K562 (cell line): ENCODE measurements around the gene KRT82.

ENCODE experiments used
- CEBPB ChIP-seq: fragments of 450-650 bp; IDR thresholded peaks from 2 replicates; pipeline ENCODE4 v1.6.1; 2016; ENCODE audit warnings: missing genetic modification characterization, missing compliant biosample characterization
- ELK1 ChIP-seq: sonication (generic); formaldehyde crosslinking; IDR thresholded peaks from 2 replicates; pipeline ENCODE4 v1.8.1; 2022; ENCODE audit warnings: missing genetic modification reagents
- KDM4B ChIP-seq, 2 experiments: fragments of 450-650 bp in 1 of 2; sonication (generic) in 1 of 2; IDR thresholded peaks; 2 replicates each; pipeline ENCODE4 v1.6.1; 2016 to 2017; ENCODE audit warnings: borderline replicate concordance in 2 of 2, antibody characterized with exemption in 1 of 2, low read depth in 1 of 2, mild to moderate bottlenecking in 1 of 2
- KDM5B ChIP-seq: fragments of 200-600 bp; sonication (generic); IDR thresholded peaks from 2 replicates; pipeline ENCODE4 v1.6.1; 2012; ENCODE audit warnings: low read depth, mild to moderate bottlenecking, moderate library complexity, low read length, control low read depth, inconsistent platforms; ENCODE audit not compliant: insufficient replicate concordance
- MAZ ChIP-seq, 2 experiments: fragments of 450-650 bp in 1 of 2; sonication (generic) in 1 of 2; formaldehyde crosslinking; IDR thresholded peaks in 1 of 2; conservative IDR thresholded peaks in 1 of 2; 2 replicates each; pipeline versions ENCODE4 v1.4.0 to v1.5.0; 2020; ENCODE audit warnings: mild to moderate bottlenecking in 1 of 2, missing genetic modification reagents in 1 of 2
- RERE ChIP-seq: sonication (generic); formaldehyde crosslinking; IDR thresholded peaks from 2 replicates; pipeline ENCODE4 v1.8.0; 2023; ENCODE audit warnings: missing genetic modification reagents, mild to moderate bottlenecking, borderline replicate concordance
- TFAM ChIP-seq: fragments of 250-450 bp; sonication (Bioruptor Pico); conservative IDR thresholded peaks from 2 replicates; pipeline ENCODE4 v1.5.0; 2021; ENCODE audit warnings: mild to moderate bottlenecking, moderate library complexity
- ZBTB7A ChIP-seq: IDR thresholded peaks from 2 replicates; pipeline ENCODE4 v1.6.1; 2011; ENCODE audit warnings: low read depth, mild to moderate bottlenecking, low read length, moderate library complexity, borderline replicate concordance; ENCODE audit not compliant: control insufficient read depth
- ZNF253 ChIP-seq: fragments of 250-450 bp; sonication (Bioruptor Pico); conservative IDR thresholded peaks from 2 replicates; pipeline ENCODE4 v1.6.1; 2021; ENCODE audit warnings: mild to moderate bottlenecking
- ZNF395 ChIP-seq: fragments of 200-800 bp; sonication (Bioruptor generic); IDR thresholded peaks from 2 replicates; pipeline ENCODE4 v1.6.1; 2017; ENCODE audit warnings: missing genetic modification characterization, missing compliant biosample characterization
- TF ChIP-seq, protein P1 (sequence below), 3 experiments: IDR thresholded peaks in 2 of 3; conservative IDR thresholded peaks in 1 of 3; 2 replicates each; pipeline ENCODE4 v1.5.1; 2011 to 2012; ENCODE audit warnings: low read length in 3 of 3, mild to moderate bottlenecking in 3 of 3, control low read depth in 2 of 3, improper control_type of control experiment in 1 of 3, inconsistent platforms in 1 of 3, low read depth in 1 of 3, mixed read lengths in 1 of 3, moderate library complexity in 1 of 3; ENCODE audit not compliant: insufficient read depth in 2 of 3
- TF ChIP-seq, protein P2 (sequence below): fragments of 450-650 bp; IDR thresholded peaks from 2 replicates; pipeline ENCODE4 v1.7.1; 2018; ENCODE audit warnings: mild to moderate bottlenecking, low read depth; ENCODE audit not compliant: partially characterized antibody

DNA sequence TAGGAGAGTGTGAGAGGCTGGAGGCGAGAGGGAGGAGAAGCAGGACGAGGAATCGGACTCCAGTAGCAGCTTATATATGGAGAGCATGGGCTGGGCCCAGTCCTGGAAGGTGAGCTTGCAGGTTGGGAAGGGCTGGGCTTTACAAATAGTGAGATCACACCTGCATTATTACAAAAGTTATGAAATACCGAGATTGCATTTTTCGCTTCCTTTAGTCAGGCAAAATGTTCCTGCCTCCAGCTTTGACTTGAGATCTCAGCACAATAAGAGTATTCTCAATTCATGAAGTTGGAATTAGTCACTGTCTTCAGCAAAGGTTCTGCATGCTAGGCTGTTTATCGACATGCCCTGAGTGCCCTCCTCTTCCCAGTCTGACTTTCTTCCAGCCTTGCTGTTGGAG is 46.0 kb upstream of the KRT82 start, which contains the start of gene KRT6B:
- TF ChIP-seq ELK1 (no peak), CEBPB (no peak), ZNF395 (CRISPR knock-in tag) (no peak), KDM4B (IDR thresholded peaks at IDR 0.05; ENCODE audit: borderline replicate concordance in 2 of 2, low read depth in 1 of 2) (no peak), RERE (CRISPR knock-in tag) (no peak), ZNF253 (no peak), MAZ (CRISPR knock-in tag; conservative IDR thresholded peaks at IDR 0.05 in 1 of 2, IDR thresholded peaks at IDR 0.05 in 1 of 2) (no peak), KDM5B (no peak), TFAM (no peak), ZBTB7A (no peak)
- TF ChIP-seq, protein P1, sequence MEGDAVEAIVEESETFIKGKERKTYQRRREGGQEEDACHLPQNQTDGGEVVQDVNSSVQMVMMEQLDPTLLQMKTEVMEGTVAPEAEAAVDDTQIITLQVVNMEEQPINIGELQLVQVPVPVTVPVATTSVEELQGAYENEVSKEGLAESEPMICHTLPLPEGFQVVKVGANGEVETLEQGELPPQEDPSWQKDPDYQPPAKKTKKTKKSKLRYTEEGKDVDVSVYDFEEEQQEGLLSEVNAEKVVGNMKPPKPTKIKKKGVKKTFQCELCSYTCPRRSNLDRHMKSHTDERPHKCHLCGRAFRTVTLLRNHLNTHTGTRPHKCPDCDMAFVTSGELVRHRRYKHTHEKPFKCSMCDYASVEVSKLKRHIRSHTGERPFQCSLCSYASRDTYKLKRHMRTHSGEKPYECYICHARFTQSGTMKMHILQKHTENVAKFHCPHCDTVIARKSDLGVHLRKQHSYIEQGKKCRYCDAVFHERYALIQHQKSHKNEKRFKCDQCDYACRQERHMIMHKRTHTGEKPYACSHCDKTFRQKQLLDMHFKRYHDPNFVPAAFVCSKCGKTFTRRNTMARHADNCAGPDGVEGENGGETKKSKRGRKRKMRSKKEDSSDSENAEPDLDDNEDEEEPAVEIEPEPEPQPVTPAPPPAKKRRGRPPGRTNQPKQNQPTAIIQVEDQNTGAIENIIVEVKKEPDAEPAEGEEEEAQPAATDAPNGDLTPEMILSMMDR (IDR thresholded peaks at IDR 0.05 in 2 of 3, conservative IDR thresholded peaks at IDR 0.05 in 1 of 3; ENCODE audit: insufficient read depth in 2 of 3, low read depth in 1 of 3, low read length in 3 of 3): no peak
- TF ChIP-seq, protein P2, sequence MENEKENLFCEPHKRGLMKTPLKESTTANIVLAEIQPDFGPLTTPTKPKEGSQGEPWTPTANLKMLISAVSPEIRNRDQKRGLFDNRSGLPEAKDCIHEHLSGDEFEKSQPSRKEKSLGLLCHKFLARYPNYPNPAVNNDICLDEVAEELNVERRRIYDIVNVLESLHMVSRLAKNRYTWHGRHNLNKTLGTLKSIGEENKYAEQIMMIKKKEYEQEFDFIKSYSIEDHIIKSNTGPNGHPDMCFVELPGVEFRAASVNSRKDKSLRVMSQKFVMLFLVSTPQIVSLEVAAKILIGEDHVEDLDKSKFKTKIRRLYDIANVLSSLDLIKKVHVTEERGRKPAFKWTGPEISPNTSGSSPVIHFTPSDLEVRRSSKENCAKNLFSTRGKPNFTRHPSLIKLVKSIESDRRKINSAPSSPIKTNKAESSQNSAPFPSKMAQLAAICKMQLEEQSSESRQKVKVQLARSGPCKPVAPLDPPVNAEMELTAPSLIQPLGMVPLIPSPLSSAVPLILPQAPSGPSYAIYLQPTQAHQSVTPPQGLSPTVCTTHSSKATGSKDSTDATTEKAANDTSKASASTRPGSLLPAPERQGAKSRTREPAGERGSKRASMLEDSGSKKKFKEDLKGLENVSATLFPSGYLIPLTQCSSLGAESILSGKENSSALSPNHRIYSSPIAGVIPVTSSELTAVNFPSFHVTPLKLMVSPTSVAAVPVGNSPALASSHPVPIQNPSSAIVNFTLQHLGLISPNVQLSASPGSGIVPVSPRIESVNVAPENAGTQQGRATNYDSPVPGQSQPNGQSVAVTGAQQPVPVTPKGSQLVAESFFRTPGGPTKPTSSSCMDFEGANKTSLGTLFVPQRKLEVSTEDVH: no peak
